HEK293 (cell line): ENCODE data around the gene C17orf100.

ENCODE experiments used
- CTCF ChIA-PET: fragments of 350-600 bp; formaldehyde crosslinking; extraction: SDS; loops from one replicate; lab custom pipeline; 2021; ENCODE audit warnings: antibody characterized with exemption; lab: Yijun Ruan, JAX
- POLR2A ChIA-PET: fragments of 300-600 bp; formaldehyde crosslinking; extraction: SDS; loops from one replicate; lab custom pipeline; 2020; ENCODE audit warnings: antibody characterized with exemption, inconsistent platforms; lab: Yijun Ruan, JAX
- H3K27ac ChIP-seq: fragments of 200-500 bp; sonication (Bioruptor generic); 2 replicates; pipeline ENCODE4 v1.5.1; 2014; ENCODE audit warnings: low read depth, low read length, control low read depth, inconsistent platforms; ENCODE audit errors: extremely low read depth
- H3K36me3 ChIP-seq, 2 experiments: fragments of 200-500 bp in 1 of 2; sonication (Bioruptor generic) in 1 of 2; 1 replicate in 1 of 2; 2 replicates in 1 of 2; pipeline ENCODE4 v1.5.1; 2014 to 2017; ENCODE audit warnings: inconsistent platforms in 2 of 2, low read length in 2 of 2; ENCODE audit not compliant: control insufficient read depth in 2 of 2, insufficient read depth in 1 of 2
- H3K4me1 ChIP-seq: fragments of 200-500 bp; sonication (Bioruptor generic); 2 replicates; pipeline ENCODE4 v1.5.1; 2014; ENCODE audit warnings: mild to moderate bottlenecking, low read length, inconsistent platforms; ENCODE audit not compliant: control insufficient read depth, insufficient read depth
- H3K4me3 ChIP-seq: 2 replicates; pipeline ENCODE4 v1.5.1; 2011; ENCODE audit warnings: low read depth, mild to moderate bottlenecking, control low read depth, low read length, moderate library complexity
- H3K9me3 ChIP-seq: fragments of 200-500 bp; sonication (Bioruptor generic); 2 replicates; pipeline ENCODE4 v1.5.1; 2014; ENCODE audit warnings: low read depth, low read length, inconsistent platforms; ENCODE audit not compliant: control insufficient read depth, insufficient read depth
- FEZF1 ChIP-seq: fragments of 450-650 bp; formaldehyde crosslinking; IDR thresholded peaks from 2 replicates; pipeline ENCODE4 v1.5.1; 2016; ENCODE audit warnings: missing biosample characterization, missing genetic modification characterization
- KLF9 ChIP-seq: fragments of 450-650 bp; formaldehyde crosslinking; IDR thresholded peaks from 2 replicates; pipeline ENCODE4 v1.5.1; 2016; ENCODE audit warnings: missing biosample characterization, missing genetic modification characterization, low read depth
- PBX3 ChIP-seq: sonication (generic); formaldehyde crosslinking; IDR thresholded peaks from 2 replicates; pipeline ENCODE4 v1.8.1; 2022; ENCODE audit warnings: mild to moderate bottlenecking, moderate library complexity, missing genetic modification reagents
- SALL2 ChIP-seq: fragments of 450-650 bp; formaldehyde crosslinking; IDR thresholded peaks from 2 replicates; pipeline ENCODE4 v1.5.0; 2017; ENCODE audit warnings: missing biosample characterization, mild to moderate bottlenecking, missing genetic modification characterization, borderline replicate concordance
- TRIM28 ChIP-seq: IDR thresholded peaks from 2 replicates; pipeline ENCODE4 v1.6.1; 2011; ENCODE audit warnings: low read length, control low read depth, borderline replicate concordance
- ZNF221 ChIP-seq: fragments of 450-650 bp; formaldehyde crosslinking; IDR thresholded peaks from 2 replicates; pipeline ENCODE4 v1.5.1; 2017; ENCODE audit warnings: missing biosample characterization, missing genetic modification characterization, borderline replicate concordance
- ZNF366 ChIP-seq: fragments of 450-650 bp; formaldehyde crosslinking; conservative IDR thresholded peaks from 2 replicates; pipeline ENCODE4 v1.5.1; 2016; ENCODE audit warnings: missing biosample characterization, missing genetic modification characterization
- ZNF398 ChIP-seq: fragments of 450-650 bp; formaldehyde crosslinking; IDR thresholded peaks from 2 replicates; pipeline ENCODE4 v1.5.1; 2017; ENCODE audit warnings: missing biosample characterization, missing genetic modification characterization
- ZNF423 ChIP-seq: fragments of 450-650 bp; formaldehyde crosslinking; IDR thresholded peaks from 2 replicates; pipeline ENCODE4 v1.5.1; 2016; ENCODE audit warnings: missing biosample characterization, missing genetic modification characterization
- ZNF426 ChIP-seq: fragments of 450-650 bp; formaldehyde crosslinking; IDR thresholded peaks from 2 replicates; pipeline ENCODE4 v1.5.1; 2017; ENCODE audit warnings: missing biosample characterization, missing genetic modification characterization, mild to moderate bottlenecking, inconsistent platforms, moderate library complexity
- ZNF449 ChIP-seq: fragments of 450-650 bp; formaldehyde crosslinking; IDR thresholded peaks from 2 replicates; pipeline ENCODE4 v1.5.1; 2017; ENCODE audit warnings: missing biosample characterization, mild to moderate bottlenecking, missing genetic modification characterization, moderate library complexity
- ZNF530 ChIP-seq: fragments of 450-650 bp; formaldehyde crosslinking; IDR thresholded peaks from 2 replicates; pipeline ENCODE4 v1.5.1; 2016; ENCODE audit warnings: low read depth, missing biosample characterization, missing genetic modification characterization
- ZNF558 ChIP-seq: fragments of 450-650 bp; formaldehyde crosslinking; IDR thresholded peaks from 2 replicates; pipeline ENCODE4 v1.5.1; 2016; ENCODE audit warnings: missing biosample characterization, missing genetic modification characterization
- ZNF623 ChIP-seq: fragments of 450-650 bp; formaldehyde crosslinking; IDR thresholded peaks from 2 replicates; pipeline ENCODE4 v1.5.1; 2016; ENCODE audit warnings: missing biosample characterization, missing genetic modification characterization
- ZNF639 ChIP-seq: fragments of 450-650 bp; formaldehyde crosslinking; IDR thresholded peaks from 2 replicates; pipeline ENCODE4 v1.5.1; 2016; ENCODE audit warnings: missing biosample characterization, missing genetic modification characterization
- ZNF660 ChIP-seq: fragments of 450-650 bp; IDR thresholded peaks from 2 replicates; pipeline ENCODE4 v1.5.1; 2018; ENCODE audit warnings: missing biosample characterization, mild to moderate bottlenecking, missing genetic modification characterization
- ZNF670 ChIP-seq: fragments of 450-650 bp; formaldehyde crosslinking; IDR thresholded peaks from 2 replicates; pipeline ENCODE4 v1.5.1; 2016; ENCODE audit warnings: missing biosample characterization, missing genetic modification characterization, low read depth
- ZSCAN18 ChIP-seq: fragments of 450-650 bp; formaldehyde crosslinking; IDR thresholded peaks from 2 replicates; pipeline ENCODE4 v1.5.1; 2016; ENCODE audit warnings: missing biosample characterization, missing genetic modification characterization

C17orf100 gene

GRCh38 chr17:6666557-6666956 is 15.0 kb downstream of the C17orf100 start:
- CTCF ChIA-PET = interaction anchor here (0.6 to 3.2 kb wide), 34 partner anchors 12 to 470 kb away, joined by 3 to 72 read pairs (median 5); partner anchors contain the start of gene SLC13A5
- TF ChIP-seq ZNF423 (tag by site-specific recombination) = no peak
- no peak for TF ChIP-seq ZNF426 (tag by site-specific recombination)
- no peak for TF ChIP-seq ZSCAN18
- TF ChIP-seq PBX3 (CRISPR knock-in tag) = 0 out of 2 replicates have a peak, but pooled peaks have one; percentile 1
- no peak for TF ChIP-seq FEZF1 (tag by site-specific recombination)
- TF ChIP-seq ZNF558 = no peak
- Histone ChIP-seq H3K27ac (no peak overlapping the region), H3K9me3 (no peaks in the 10 kb centered on the region), H3K4me1 (no peaks in the 10 kb centered on the region), H3K36me3 (peaks cover 0 to 7% of the 10 kb centered on the region in 2 experiments; a peak in 2 of 3 replicates), H3K4me3 (no peak overlapping the region)
- POLR2A ChIA-PET = interaction anchor here (1.5 kb wide), 1 partner anchor 25 kb away, joined by 3 read pairs; no protein-coding TSS in a partner anchor

GRCh38 chr17:6667516-6667915 is 16.0 kb downstream of the C17orf100 start:
- no peaks in the 10 kb centered on the region for H3K4me1 ChIP-seq
- CTCF ChIA-PET = interaction anchor here (0.6 to 3.2 kb wide), 9 partner anchors 30 to 469 kb away, joined by 3 to 72 read pairs (median 6); no protein-coding TSS in a partner anchor
- TF ChIP-seq ZNF639 (tag by site-specific recombination) = no peak
- no peak for TF ChIP-seq KLF9 (tag by site-specific recombination)
- TF ChIP-seq ZNF670 = no peak
- no peak for TF ChIP-seq ZNF398
- TF ChIP-seq ZNF366 (tag by site-specific recombination) = no peak
- no peak for TF ChIP-seq ZNF530 (tag by site-specific recombination)
- TF ChIP-seq ZNF449 (tag by site-specific recombination) = no peak
- no peak for TF ChIP-seq ZNF221 (tag by site-specific recombination)
- no peak for TF ChIP-seq TRIM28
- TF ChIP-seq ZNF660 (tag by site-specific recombination) = no peak
- TF ChIP-seq SALL2 (tag by site-specific recombination) = no peak
- TF ChIP-seq ZNF623 (tag by site-specific recombination) = no peak
- TF ChIP-seq, all 188 proteins: peak for 0
- POLR2A ChIA-PET = interaction anchor here (0.9 kb wide), 1 partner anchor 26 kb away, joined by 3 read pairs; no protein-coding TSS in a partner anchor
- Histone ChIP-seq H3K4me3 (no peak overlapping the region), H3K27ac (no peak overlapping the region), H3K9me3 (no peaks in the 10 kb centered on the region), H3K36me3 (peaks cover 0 to 7% of the 10 kb centered on the region in 2 experiments; a peak in 2 of 3 replicates)
